Fibroblast of skin of left quadriceps (primary cell): ENCODE measurements around the gene ABHD15.

ENCODE experiments used
- DNase-seq, 2 experiments: peaks; one replicate each; pipeline ENCODE4 v3.0.0-alpha.2; 2013; ENCODE audit warnings: low read depth in 2 of 2

The ABHD15 gene

DNA sequence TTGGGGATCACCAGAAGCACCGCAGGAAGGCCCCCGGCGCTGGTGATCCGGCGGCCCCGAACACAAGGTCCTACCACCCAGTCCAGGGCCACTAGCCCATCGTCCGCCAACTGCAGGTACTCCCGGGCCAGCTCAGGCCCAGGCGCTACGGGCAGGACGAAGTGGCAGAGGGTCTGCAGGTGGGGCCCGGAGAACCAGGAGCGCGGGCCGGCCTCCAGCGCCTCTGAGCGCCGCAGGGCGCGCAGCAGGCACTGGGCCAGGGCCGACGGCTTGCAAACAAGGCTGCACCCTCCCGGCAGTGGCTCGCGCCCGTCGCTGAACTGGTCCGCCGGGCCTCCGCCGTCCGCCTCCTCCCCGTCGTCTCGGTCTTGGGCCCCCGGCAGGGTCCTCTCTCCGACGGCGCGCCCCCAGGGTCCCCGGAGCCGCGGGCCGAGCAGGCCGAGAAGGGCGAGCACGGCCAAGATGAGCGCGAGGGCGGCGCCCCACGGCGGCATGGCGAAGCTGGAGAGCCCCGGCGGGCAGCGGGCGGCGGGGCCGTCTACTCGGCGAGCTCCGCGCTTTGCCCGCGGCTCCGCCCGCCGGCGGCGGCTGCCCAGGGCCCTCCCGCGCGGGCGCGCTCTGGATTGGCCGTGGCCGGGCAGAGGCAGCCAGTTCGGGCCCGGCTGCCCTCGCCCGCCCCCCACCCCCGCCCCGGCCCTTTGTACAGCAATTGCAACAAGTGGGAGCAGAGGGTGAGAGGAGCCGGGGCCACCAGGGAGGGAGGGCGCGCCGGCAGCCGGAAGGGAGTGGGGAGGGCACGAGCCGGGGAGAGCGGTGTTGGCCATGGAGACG lies at the start of gene ABHD15:
Gene ABHD15, minus strand, starts transcription at position 565 of the 831 bp plus-strand sequence. Its CDS starts 71 bp downstream, at position 494.
- no peak for DNase-seq

DNA sequence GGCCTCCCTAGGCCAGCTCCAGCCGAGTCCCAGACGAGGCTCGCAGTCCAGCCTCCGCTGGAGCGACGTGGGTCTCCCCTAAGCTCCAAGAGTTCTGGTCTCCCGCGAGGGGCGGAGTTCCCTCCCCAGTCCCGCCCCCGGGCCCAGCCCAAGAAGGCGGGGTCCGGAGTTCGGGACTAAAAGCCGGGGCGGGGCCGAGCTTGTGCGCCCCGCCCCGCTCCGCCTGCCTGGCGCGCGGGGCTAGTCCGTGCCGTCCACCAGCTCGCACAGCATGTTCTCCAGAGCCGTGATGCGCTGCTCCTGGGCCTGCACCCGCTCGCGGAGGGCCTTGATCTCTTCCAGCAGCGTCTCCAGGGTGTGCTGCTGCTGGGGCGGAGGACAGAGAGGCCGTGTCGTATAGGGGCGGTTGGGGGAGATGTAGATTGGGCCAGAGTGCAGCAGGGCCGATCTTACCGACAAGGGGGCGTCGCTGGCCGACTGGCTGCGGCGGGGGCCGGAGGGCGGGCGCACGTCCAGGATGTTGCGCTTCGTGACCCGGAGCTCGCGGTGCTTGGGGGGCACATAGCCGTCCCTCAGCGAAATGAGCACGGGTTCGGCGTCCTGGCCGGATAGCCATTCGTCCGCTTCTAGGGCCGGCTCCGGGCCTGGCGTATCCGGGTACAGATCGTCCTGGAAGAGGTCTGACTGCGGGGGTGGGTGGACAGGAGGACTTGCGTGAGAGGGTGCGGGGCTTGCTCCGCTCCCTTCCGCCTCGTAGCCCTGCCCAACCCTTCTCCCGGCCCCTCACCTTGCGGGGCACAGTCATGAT lies 48.9 kb upstream of the ABHD15 start:
- peak; percentile 55 to 62 for DNase-seq

- DNase-seq = no peak
Observed at GRCh38 chr17:29615048-29615385, 48.2 kb upstream of the ABHD15 start.

- DNase-seq = no peak
Observed at GRCh38 chr17:29614349-29615047, 47.7 kb upstream of the ABHD15 start.

GRCh38 chr17:29613856-29614255 lies 47.0 kb upstream of the ABHD15 start:
- no peak for DNase-seq

- DNase-seq = peak; percentile 71 to 75
Observed at GRCh38 chr17:29613352-29613837, 46.6 kb upstream of the ABHD15 start.

- no peak for DNase-seq
Observed at GRCh38 chr17:29612404-29613280, 45.8 kb upstream of the ABHD15 start.

DNA sequence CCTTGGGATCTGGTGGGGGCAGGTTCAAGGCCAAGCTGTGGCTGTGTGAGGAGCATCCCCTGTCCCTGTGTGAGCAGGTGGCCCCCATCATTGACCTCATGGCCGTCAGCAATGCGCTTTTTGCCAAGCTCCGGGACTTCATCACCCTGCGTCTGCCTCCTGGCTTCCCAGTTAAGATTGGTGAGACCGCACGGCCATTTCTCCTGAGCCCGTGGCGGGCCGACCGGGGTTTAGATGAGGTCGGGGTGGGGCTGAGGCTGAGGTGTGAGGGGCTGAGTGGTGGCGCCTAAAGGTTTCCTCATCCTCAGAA lies 45.2 kb upstream of the ABHD15 start:
- DNase-seq = no peak

GRCh38 chr17:29611351-29612093 lies 44.7 kb upstream of the ABHD15 start:
- no peak for DNase-seq

GRCh38 chr17:29610395-29610794 lies 43.6 kb upstream of the ABHD15 start:
- DNase-seq = no peak

DNA sequence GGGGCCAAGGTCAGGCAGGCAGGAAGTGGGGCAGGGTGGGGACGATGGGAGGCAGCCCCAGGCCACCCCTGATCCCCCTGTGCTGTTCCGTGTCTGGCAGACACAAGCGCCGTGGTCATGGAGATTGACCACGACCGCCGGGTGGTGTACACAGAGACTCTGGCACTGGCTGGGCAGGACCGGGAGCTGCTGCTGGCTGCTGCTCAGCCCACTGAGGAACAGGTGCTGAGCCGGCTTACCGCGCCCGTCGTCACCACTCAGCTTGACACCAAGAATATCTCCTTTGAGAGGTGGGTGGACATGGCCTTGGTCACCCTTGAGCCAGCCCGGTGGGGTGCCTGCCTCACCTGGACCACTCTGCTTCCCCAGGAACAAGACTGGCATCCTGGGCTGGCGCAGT lies 42.1 kb upstream of the ABHD15 start:
- DNase-seq = no peak

- DNase-seq = no peak
Observed at GRCh38 chr17:29607557-29608195, 40.8 kb upstream of the ABHD15 start.

- no peak for DNase-seq
Observed at GRCh38 chr17:29603109-29603674, 36.4 kb upstream of the ABHD15 start.

DNA sequence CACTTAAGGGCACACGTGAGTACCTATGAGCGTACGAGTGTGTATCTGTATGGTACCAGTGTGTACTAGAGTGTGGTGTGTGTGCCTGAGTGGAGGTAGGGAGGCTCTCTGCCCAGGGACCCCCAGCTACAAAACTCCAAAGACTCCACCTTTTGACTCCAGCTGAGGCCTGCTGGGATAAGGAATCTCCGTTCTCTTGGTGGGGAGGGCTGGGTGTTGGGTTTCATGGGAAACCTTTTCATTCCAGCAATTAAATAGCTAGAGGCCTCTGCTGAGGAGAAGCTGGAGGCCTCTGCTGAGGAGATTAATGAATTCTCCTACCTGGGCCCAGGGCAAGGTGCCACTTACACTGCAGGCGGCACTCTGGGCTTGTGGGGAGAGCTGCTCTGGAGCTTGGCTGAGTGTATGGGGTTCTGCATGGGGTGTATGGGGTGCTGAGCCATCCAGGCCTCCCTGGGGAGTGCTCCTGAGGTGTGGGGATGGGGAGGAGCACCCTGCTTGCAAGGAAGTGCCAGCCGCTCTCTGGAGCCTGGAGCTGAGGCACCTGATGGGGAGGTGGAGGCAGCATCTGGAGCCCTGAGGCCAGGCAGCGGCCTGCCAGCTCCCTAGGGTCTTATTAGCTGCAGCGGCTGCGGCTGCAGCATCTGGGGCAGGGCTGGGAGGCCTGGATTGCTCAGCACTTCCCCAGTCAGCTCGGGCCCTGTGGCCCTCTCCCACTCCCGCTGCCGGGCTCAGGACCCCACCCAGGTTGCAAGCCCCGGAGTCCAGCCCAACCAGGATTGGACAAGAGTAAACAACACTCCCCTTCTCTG lies 30.7 kb upstream of the ABHD15 start:
- no peak for DNase-seq

GRCh38 chr17:29596811-29597210 lies 30.0 kb upstream of the ABHD15 start:
- DNase-seq = no peak

- DNase-seq = no peak
Observed at GRCh38 chr17:29595943-29596774, 29.3 kb upstream of the ABHD15 start.

- no peak for DNase-seq
Observed at GRCh38 chr17:29595107-29595942, 28.5 kb upstream of the ABHD15 start.
